Testis (tissue), 3 donors: Measurements from ENCODE around the gene MYH13. TPM values are rescaled to one million over a fixed set of nuclear protein-coding genes. Genes with fewer than 3 reads are reported as not detected.
"Not testable (repeated sequence)": the region's sequence is repeated elsewhere in the genome, so short reads cannot be mapped to it uniquely, and the experiment has no call there.

Experiments
- DNase-seq: peaks from one replicate; pipeline ENCODE4 v3.0.0-alpha.2; 2019
- H3K27ac ChIP-seq, 2 donors: fragments of 200-600 bp; sonication (generic); one replicate each; pipeline ENCODE4 v1.5.1; 2019
- H3K27me3 ChIP-seq: fragments of 200-600 bp; sonication (generic); one replicate; pipeline ENCODE4 v1.5.1; 2019
- H3K36me3 ChIP-seq: fragments of 200-600 bp; sonication (generic); one replicate; pipeline ENCODE4 v1.5.1; 2017; ENCODE audit warnings: low read depth; ENCODE audit errors: missing control alignments
- H3K4me1 ChIP-seq: fragments of 200-600 bp; sonication (generic); one replicate; pipeline ENCODE4 v1.5.1; 2019
- H3K4me3 ChIP-seq, 2 donors: fragments of 200-600 bp; sonication (generic); one replicate each; pipeline ENCODE4 v1.5.1; 2017 to 2019
- H3K9me3 ChIP-seq: fragments of 200-600 bp; sonication (generic); one replicate; pipeline ENCODE4 v1.5.1; 2017
- CTCF ChIP-seq, 3 experiments: fragments of 450-650 bp in 2 of 3; fragments of 200-600 bp in 1 of 3; sonication (generic) in 1 of 3; IDR thresholded peaks; one replicate each; pipeline ENCODE4 v1.5.1; 2016 to 2019; ENCODE audit warnings: antibody characterized with exemption in 3 of 3, mild to moderate bottlenecking in 2 of 3, moderate library complexity in 1 of 3
- POLR2A ChIP-seq: fragments of 450-650 bp; IDR thresholded peaks from one replicate; pipeline ENCODE4 v1.6.1; 2017; ENCODE audit warnings: antibody characterized with exemption, mild to moderate bottlenecking, moderate library complexity
- WGBS, 2 donors: methylation state at CpG; one replicate each; pipeline ENCODE4 v1.1.5; 2018; 5-methylcytosine and 5-hydroxymethylcytosine counted together
- intact Hi-C: fragments of 100-400 bp; cut with DNase I; formaldehyde crosslinking; loops from one replicate; pipeline ENCODE4 v1.15.1; 2023; ENCODE audit warnings: low total_unique reads
- polyA plus RNA-seq: library from polyadenylated mRNA; stranded (reverse); fragments of 350-450 nt; fragmentation: Illumina TruSeq; extraction: RNeasy Lipid Tissue Mini Kit (QIAGEN cat#74804); gene quantifications from one replicate; pipeline ENCODE4 v1.2.3, GENCODE V29; 2014; ENCODE audit warnings: low read depth, low replicate concordance; ENCODE audit not compliant: insufficient read depth
- total RNA-seq, 2 donors: library from RNA; depleted of rRNA; stranded (reverse); fragments of >200 nt; gene quantifications; one replicate each; pipeline ENCODE4 v1.2.3, GENCODE V29; 2016

The MYH13 gene
- total and polyA plus RNA-seq, 3 donors from 2014 or later, result 0.28 to 0.47 (median 0.37) TPM

- Histone ChIP-seq H3K27me3 (no peaks in the 10 kb centered on the region), H3K9me3 (no peaks in the 10 kb centered on the region), H3K4me3 (peak overlapping the region; percentile 15 to 32), H3K36me3 (no peaks in the 10 kb centered on the region), H3K4me1 (no peaks in the 10 kb centered on the region), H3K27ac (no peak overlapping the region)
- no peak for TF ChIP-seq POLR2A
- TF ChIP-seq CTCF (IDR thresholded peaks at IDR 0.05), result no peak
- intact Hi-C loops, result no loop called here
- 39 to 45% methylated on average over 12 of the region's 12 CpGs for whole genome bisulfite sequencing, 2 donors
- no peak for DNase-seq
Observed at GRCh38 chr17:10292057-10292937, 80.5 kb downstream of the MYH13 start.

GRCh38 chr17:10291576-10291975, 81.2 kb downstream of the MYH13 start:
- H3K4me1 ChIP-seq, intact Hi-C loops, H3K36me3 ChIP-seq, DNase-seq, H3K27me3 ChIP-seq, H3K9me3 ChIP-seq, H3K27ac ChIP-seq: not testable (repeated sequence)
- 70 to 76% methylated on average over 12 of the region's 12 CpGs for WGBS, 2 donors
- H3K4me3 ChIP-seq, result peak overlapping the region; percentile 15 to 32

GRCh38 chr17:10290041-10290440, 82.8 kb downstream of the MYH13 start:
- H3K9me3 ChIP-seq, result no peaks in the 10 kb centered on the region
- DNase-seq, result no peak
- H3K36me3 ChIP-seq, result no peaks in the 10 kb centered on the region
- H3K4me1 ChIP-seq, result no peaks in the 10 kb centered on the region
- H3K27ac ChIP-seq, result no peak overlapping the region
- 56 to 57% methylated on average over 1 of the region's 1 CpG for WGBS, 2 donors
- intact Hi-C loops, result no loop called here
- no peaks in the 10 kb centered on the region for H3K27me3 ChIP-seq
- no peak for TF ChIP-seq CTCF (IDR thresholded peaks at IDR 0.05)
- no peak for TF ChIP-seq POLR2A
- H3K4me3 ChIP-seq, result no peak overlapping the region

- no peak for TF ChIP-seq CTCF (IDR thresholded peaks at IDR 0.05)
- TF ChIP-seq POLR2A, result no peak
- Histone ChIP-seq H3K4me1 (no peaks in the 10 kb centered on the region), H3K9me3 (no peaks in the 10 kb centered on the region), H3K27ac (no peak overlapping the region), H3K27me3 (no peaks in the 10 kb centered on the region), H3K36me3 (no peaks in the 10 kb centered on the region), H3K4me3 (no peak overlapping the region)
- WGBS, 2 donors, result 14 to 16% methylated on average over 1 of the region's 1 CpG
- intact Hi-C loops, result no loop called here
- no peak for DNase-seq
Observed at GRCh38 chr17:10286324-10286723, 86.5 kb downstream of the MYH13 start.

- intact Hi-C loops, result no loop called here
- no peaks in the 10 kb centered on the region for H3K27me3 ChIP-seq
- 77 to 84% methylated on average over 8 of the region's 8 CpGs for WGBS, 2 donors
Observed at GRCh38 chr17:10285896-10286295, 86.9 kb downstream of the MYH13 start.

More at GRCh38 chr17:10285896-10286295, 86.9 kb downstream of the MYH13 start:
- no peak for DNase-seq
- no peak overlapping the region for H3K4me3 ChIP-seq
- no peak for TF ChIP-seq POLR2A
- no peak for TF ChIP-seq CTCF (IDR thresholded peaks at IDR 0.05)
- H3K27ac ChIP-seq, result no peak overlapping the region
- H3K36me3 ChIP-seq, result no peaks in the 10 kb centered on the region
- no peaks in the 10 kb centered on the region for H3K4me1 ChIP-seq
- H3K9me3 ChIP-seq, result no peaks in the 10 kb centered on the region
